Sciatic nerve (tissue), 1 donor: ENCODE data around the gene PPME1. TPM values are rescaled to one million over a fixed set of nuclear protein-coding genes. Genes with fewer than 3 reads are reported as not detected.

ENCODE experiments used
- total RNA-seq: library from RNA; stranded (reverse); fragmentation: NEBNext Ultra II Directional; extraction: Animal tissue kit (Norgen Biotek cat#: 25700); gene quantifications from one replicate; pipeline ENCODE4 v1.2.1, GENCODE V29; 2021
- donor health status: DM: no; HTN: no; CAD: no.

PPME1 gene
- total RNA-seq, 1 donor from 2014 or later, result 41.3 TPM

Other genes with a start within 250 kb of the PPME1 start
- gene DNAJB13, start 220.3 kb upstream of the PPME1 start, total RNA-seq, result 0.62 TPM
- gene UCP2, start 188.4 kb upstream of the PPME1 start, total RNA-seq, result 43.1 TPM
- 2.6 TPM for gene UCP3, start 162.2 kb upstream of the PPME1 start, total RNA-seq
- 26.2 TPM for gene C2CD3, start 287 bp upstream of the PPME1 start, total RNA-seq
- gene P4HA3, start 140.4 kb downstream of the PPME1 start, total RNA-seq, result 0.45 TPM
- 4.6 TPM for gene PGM2L1, start 227.1 kb downstream of the PPME1 start, total RNA-seq